HG02884 (cell line): Measurements from ENCODE around the gene NMNAT2.

Source experiments
- ATAC-seq: cut with Tn5 transposase; IDR thresholded peaks from one replicate; pipeline ENCODE4 v1.9.1; 2021; ENCODE audit warnings: mild to moderate bottlenecking, moderate library complexity; ENCODE audit not compliant: unreplicated experiment

Gene NMNAT2

DNA sequence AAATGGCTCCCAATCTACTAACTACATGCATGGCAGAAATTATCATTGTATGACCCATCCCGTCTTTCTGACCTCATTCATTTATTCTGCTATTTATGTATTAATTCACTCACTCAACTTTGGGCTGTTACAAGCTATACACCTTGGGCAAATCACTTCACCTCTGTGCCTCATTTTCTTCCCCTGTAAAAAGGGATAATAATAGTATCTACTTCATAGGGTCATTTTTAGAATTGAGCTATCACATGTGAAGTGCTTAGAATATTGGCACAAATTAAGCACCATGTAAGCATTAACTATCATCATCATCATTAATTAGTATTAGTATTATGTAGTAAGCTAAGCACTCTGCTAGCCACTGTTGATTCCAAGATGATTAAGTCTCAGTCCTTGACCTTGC, 52.1 kb downstream of the NMNAT2 start:
- no peak for ATAC-seq

DNA sequence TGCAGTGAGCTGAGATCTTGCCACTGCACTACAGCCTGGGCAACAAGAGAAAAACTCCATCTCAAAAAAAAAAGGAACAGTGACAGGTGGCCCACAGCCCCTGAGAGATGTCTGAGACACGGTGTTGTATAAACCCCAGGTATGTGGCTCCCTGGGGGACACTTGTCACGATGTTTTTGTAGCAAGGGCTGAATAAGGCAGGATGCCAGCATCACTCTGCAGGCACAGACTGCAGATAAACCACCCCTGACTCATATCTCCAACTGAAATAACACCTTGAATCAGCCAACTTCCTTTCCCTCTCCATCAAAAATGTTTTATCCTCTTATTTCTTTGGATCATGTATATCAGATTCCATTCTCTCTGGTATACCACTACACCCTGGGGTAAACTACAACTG, 52.5 kb downstream of the NMNAT2 start:
- ATAC-seq = no peak

DNA sequence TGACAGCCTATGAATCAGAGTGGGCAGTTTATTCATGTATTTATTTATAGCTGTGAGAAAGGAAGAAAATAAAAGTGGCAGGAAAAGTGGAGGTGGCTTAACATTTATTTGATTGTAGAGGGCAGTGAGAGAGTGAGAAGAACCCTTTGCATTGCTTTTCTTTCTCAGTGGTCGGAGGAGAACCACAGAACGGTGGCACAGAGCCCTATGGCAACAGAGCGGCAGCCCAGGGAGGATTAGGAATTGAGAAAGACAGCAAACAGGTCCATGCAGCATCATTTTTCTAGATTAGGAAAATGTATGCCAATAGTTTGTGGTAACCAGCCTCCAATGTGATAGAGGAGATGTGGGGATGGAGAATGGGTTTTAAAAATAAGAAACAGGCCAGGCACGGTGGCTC, 53.1 kb downstream of the NMNAT2 start:
- ATAC-seq = no peak

DNA sequence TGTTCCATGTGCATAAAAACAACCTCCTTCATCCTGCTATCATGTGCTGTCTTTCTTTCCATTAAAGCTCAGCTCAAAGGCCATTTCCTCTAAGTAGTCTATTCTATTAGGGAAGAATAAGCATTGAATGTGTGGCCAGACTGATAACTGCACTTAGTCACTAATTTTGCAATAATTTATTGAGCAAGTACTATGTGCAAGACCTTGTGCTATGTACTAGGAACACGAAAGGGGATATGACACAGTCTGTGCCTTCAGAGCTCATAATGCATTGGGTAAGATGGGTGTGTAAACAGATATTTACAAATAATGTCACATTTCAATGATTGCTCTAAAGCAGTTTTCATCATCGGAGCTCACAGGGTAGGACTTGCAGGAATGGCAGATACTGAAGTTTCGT, 54.2 kb downstream of the NMNAT2 start:
- no peak for ATAC-seq

DNA sequence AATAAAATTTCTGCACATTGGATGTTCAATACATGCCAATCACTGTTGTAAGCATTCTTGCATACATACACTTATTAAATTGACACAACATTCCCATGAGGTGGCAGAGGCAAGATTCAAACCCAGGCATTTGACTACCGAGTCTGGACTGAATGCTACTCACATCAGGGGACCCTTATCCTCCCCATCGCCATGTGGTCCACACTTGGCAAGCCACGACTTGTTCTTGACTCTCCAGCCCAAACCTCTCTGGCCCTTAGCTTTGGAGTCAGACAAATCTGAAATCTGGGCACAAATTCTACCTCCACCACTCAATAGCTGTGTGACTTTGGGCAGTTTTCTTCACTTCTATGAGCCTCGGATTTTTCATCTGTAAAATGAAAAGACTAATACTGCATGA, 57.1 kb downstream of the NMNAT2 start:
- ATAC-seq = no peak

DNA sequence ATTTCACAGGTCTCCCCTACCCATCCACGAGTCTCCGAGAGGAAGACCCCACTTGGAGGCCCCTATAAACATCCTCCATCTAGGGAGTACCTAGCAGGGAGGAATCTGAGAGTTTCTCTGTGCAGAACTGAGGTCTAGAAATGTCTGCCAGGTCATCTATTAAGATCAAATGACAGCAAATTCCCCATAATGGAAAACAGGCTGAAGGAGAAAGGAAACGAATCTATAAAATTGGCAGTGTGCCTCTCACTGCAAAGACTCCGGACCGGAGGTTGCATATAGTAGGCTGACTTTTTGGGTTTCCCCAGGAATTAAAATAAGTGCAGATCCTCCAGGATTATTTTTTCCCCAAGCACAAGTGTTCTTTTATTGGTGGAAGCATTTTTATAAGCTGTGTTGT, 57.7 kb downstream of the NMNAT2 start:
- no peak for ATAC-seq

DNA sequence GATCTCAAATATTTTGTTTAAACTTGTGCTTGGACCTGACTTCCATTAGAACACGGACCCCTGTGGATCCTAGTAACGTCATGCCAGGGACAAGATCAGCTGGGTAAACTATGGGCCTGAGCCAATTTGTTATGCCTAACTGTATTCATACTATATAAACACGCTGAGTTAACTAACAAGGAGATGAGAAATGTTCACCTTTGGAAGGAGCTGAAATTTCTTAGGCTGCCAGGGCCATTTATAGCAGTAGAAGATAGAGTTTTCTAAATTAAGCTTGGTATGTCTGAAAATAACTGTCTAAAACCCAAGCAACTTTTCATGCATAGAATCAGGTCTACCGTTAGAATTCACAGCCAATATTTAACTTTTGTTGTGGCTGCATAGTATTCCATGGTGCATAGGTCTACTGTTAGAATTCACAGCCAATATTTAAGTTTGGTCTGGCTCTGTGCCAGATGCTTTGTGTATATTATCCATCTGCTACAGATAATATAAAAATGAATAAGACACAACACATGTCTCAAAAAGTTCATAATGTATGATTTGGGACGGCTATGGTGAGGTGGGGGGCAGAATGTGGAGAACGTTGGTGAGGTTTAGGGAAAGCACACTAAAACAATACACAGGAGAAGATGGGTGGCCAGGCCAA, 61.5 kb downstream of the NMNAT2 start:
- no peak for ATAC-seq

DNA sequence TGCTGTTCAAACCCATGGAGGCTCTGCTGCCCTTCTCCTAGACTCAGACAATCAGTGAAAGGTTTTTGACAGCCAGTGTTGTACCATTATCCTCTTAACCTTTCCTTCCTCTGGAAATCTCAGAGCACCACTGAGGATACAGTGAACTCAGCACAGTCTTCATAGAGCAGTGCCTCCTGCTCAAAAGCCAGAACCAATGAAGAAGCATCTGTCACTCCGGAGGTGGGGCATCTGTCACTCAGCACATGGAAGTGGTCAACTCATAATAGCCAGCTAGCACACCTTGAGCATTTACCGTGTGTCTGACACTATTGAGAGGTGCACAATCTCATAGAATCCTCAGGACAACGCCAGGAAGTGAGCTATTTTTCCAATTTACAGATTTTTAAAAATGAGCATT, 62.4 kb downstream of the NMNAT2 start:
- ATAC-seq = no peak

DNA sequence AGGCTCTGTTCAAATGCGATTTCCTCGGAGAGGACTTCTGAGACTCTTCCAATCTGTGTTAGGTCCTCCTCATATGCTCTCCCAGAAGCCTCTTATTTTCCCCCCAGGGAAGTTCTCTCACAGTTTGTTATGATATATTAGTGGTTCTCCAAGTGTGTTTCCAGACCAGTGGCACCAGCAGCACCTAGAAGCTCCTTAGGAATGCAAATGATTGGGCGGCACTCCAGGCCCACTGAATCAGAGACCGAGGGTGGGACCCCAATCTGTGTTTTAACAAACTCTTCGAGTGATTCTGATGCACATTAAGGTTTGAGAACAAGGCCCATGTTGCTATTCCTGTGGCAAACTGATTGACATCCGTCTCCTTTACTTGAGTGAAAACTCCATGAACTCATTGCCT, 63.0 kb downstream of the NMNAT2 start:
- no peak for ATAC-seq

DNA sequence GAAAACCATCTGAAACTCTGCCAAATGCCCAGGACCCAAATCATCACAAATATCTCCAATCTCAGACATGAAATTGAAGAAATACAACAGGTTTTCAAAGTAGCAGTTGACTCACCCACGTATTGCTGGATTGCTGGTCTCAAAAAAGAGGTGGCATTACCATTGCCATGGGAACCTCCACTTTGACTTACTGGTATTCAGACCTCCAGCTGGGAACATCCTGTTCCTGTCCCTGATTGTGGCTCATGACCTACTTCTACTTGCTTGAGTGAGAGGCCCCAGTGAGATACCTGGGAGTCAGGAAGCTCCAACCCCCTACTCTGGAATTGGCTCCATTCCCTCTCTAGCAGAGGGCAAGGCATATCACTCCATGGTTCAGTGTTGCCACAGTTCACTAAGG, 64.6 kb downstream of the NMNAT2 start:
- no peak for ATAC-seq

DNA sequence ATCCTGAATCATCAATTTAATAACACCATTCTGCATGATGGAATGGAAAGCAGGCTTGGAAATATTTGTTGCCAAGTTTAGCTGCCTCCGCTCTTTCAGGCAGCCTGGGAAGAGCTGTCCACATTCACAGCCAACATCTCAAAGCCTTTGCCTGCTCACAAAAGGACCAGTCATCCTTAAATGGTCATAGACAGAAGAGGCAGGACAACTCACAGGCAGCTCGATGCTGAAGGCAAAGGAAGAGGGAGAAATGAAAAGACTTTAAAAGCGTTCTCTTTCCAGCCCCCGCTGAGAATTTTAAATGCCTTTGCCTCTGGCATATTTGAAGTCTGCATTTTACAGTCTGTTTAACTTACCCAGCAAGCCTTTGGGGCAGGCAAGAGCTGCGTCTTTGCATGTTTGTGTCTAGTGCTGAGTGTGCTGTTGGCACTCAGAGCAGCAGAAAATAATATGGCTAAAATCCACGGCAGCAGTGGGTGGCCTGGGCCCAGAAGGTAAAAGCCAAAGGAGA, 68.9 kb downstream of the NMNAT2 start:
- ATAC-seq = no peak

DNA sequence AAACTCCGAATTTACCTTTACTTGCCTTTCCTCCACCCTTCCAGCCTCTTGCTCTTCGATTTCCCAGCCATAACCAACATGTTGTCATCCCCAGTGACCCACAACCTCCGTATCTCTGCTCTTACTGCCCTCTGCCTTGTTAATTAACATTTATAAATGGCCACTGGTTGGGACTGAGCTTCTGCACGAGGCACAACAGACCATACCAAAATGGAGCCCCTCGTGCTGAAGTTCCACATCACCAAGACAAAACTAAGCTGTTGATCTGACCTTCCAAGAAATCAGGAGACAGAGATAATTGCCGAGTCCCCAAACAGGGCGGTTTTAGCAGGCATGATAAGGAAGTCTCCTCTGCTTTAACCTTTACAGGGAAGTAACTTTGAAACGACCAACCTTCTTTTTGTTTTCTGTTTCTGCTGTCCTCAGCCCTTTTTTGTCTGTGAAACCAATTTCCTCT, 71.9 kb downstream of the NMNAT2 start:
- no peak for ATAC-seq

DNA sequence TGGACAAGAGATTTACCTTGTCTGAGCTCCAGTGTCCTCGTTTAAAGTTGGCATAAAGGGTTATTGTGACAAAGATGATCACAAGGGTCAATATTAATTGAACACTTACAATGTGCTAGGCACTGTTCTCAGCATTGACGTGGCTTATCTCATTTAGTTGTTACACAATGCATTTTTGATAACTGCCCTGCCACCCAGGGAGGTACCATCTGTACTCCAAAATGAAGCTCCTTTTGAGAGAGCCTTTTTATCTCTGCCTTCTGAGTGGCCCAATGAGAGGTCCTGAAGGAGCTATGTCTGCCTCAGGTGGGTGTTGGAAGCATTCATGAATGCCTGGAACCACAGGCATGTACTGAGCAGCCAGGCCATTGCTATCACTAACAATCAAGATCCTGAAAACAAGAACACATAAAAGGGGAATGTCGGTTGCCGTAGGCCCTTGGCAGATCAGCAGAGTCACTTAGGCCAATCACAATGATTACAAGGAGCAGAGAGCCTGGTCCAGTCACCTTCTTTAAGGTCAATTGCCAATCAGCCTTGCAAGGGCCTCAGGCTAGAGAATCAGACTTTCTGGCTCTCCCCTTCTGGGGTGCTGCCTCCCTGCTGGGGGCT, 78.5 kb downstream of the NMNAT2 start:
- ATAC-seq = no peak

DNA sequence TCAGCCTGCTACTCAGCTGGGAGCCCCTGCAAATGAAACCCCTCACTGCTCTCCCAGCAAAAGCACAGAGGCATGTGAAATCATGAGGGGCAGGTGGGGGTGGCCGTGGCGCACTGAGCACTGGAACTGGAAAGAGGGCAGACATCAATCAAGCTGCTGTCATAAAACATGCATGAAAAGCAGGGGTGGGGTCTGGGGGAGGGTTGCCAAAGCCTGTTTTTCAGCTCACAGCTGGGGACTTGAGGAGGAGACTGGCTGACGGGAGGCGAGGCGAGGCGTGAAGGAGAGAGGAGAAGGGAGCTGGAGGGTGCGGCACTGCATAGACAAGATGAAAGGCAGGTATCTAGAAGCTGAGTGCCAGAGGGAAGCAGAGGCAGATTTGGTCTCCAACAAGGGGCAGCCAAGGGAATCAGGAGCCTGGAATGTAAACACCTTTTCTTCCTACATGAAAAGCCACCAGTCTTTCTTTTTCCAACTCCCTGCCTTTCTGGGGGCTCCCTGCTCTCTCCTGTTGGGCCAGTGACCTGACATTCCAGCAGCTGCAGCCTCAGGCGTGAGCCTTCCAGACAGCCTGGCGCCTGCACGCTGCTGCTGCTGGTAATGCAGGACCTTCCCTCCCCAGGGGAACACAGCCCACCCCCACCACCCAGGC, 87.0 kb downstream of the NMNAT2 start:
- no peak for ATAC-seq

DNA sequence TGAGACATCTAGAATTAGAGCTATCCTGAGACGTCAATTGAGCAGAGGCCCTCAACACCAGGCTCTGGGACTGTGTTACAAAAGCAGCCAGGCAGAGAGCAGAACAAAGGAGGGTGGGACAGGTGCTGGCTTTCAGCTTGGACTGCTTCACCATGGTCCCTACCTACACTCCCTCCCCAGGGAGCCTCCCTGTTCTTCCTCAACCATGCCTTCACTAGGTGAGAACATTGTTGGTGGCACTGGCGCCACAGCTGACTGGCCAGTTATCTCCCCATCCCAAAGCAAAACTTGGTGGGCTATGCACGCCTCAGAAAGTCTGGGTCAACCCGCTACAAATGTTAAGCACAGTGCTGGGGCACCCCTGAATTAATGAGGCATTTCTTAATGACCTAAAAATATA, 87.8 kb downstream of the NMNAT2 start:
- no peak for ATAC-seq

DNA sequence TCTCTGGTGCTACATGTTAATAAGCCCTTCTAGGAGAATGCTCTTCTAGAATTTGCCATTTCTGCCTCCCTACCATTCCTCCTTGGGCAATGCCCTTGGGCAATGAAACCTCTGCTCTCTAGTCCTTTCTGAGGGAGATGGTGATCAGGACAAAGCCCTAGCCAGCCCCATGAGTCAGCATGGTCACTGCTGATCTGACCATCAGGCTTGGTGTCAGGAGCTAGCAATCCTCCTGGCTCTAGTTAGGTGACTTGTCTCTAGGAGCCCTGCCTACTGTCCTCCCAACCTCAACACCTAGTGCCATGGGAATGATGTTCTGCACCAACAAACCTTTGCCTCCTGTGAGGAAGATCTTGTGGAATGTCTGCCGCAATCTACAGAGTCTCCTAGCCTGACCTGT, 89.8 kb downstream of the NMNAT2 start:
- ATAC-seq = no peak

DNA sequence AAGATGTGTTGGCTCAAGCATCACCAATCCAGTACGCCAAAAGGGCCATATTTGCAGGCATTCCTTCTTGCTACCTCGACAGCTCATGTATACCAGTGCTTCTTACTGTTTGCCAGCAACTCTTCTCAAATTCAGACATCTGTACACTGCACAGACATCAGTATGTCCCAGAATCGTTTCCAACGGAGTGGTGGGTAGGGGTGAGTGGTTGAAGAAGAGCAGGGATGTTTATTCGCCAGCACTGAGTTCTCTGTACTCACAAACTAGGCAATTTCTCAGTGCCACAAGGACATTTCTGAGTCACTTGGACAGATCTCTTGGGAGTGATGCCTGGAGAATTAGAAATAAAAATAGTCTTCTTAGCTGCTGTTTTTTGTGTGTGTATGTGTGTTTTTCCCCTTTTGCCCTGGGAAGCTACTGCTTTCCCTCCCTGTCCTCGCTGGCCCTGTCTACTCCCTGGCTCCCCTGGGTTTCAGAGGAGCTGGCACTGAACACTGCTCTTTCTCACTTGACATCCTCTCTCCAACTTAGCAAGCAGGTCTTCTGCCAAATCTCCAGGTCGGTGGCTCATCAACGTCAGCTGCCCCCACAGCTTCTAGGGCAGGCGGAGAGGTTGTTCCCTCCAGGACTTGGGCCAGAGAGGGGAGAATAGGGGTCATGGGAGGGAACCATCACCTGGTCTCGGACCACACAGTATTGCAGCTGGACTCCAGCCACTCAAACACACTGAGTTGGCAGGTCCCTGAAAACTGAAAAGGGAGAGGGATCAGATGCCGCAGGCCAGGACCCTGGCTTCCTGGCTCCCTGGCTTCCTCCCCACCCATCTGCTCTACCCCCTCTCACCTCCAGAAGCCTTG, 90.5 kb downstream of the NMNAT2 start:
- no peak for ATAC-seq

DNA sequence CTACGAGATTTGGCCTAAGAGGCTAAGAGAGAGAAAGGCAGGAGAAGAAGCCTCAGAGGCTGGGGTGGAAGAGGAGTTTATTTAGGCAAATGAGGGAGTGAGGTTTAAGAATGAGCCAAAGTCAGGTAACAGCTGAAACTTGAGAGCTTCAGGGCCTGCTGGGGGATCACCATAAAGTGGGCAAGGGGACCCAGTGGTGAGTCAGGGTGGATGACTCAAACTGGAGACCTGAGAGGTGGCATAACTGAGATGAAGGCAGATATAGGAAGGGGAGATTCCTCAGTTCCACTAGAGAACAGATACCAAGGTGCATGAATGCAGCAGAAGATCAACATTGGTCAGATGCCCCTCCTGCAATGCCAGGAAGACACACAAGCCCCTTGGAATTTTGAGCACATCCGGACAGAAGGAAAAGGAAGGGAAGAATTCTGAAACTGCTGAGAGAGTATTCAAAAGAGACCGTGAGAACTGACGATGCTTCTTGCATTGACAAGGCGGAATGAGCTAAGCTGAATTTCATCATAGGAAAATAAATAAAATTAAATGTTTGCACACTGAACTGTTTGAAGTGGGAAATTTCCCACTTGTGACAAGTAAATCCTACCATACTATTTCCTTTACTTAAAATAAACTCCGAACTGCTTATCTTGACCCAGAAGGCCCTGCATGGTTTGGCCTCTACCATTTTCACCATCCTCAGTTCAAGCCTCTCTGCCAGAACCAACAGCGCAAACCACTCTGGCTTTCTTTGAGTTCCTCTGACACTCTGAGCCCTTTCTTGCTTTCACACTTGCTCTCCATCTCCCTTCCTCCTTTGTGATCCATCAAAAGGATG, 94.1 kb downstream of the NMNAT2 start:
- no peak for ATAC-seq

DNA sequence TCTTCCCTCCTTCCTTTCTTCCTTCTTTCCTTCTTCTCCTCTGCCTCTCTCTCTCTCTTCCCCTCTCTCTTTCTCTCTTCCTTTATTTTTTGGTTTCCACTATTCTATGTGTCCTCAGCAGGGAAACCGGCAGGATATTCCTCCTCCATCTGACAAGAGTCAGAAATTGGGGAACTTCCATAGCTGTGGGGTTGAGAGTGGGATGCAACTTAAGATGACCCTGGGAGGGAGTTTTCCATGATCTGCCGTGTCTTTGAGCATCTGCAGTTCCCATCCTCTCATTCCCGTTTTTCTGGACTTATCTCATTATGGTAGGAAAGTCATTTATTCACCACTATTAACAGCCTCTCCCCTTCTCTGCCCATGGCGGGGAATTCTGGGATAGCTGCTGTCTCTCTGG, 98.6 kb downstream of the NMNAT2 start:
- no peak for ATAC-seq

DNA sequence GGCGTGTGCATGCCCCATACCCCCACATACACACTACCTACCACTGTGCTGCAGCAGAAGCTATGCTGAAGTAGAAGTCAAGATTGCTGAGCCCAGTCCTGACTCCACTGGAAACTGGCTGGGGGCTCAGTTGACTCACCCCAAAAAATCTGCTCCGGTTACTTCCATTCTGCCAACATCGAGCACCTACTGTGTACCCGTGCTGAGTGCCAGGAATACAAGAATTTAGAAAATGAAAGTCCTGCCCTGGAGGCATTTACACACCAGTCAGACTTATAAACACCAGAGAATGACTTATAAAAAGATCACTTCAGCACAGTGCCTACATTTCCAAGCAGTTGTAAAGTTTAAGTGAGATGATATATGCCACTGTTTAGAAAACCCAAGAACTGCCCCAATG, 99.1 kb downstream of the NMNAT2 start:
- no peak for ATAC-seq

DNA sequence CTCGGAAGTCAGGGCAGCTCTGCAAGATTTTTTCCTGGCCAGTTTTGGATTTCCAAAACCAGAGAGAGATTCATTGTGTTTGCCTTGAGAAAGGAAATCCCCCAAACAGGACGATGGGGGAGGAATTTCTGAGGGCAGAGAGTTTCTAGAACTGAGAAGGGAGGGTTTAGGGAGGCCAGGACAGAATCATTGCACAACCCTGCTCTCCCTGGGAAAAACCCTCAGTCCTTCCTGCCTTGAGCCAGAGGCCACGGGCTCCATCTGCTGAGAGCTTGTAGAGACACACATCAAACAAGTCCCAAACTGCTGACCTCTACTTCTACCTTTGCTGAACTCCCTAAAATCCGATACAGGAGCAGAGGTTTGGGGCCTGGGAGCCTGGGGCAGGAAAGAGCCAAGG, 99.7 kb downstream of the NMNAT2 start:
- ATAC-seq = peak; percentile 80
